Caco-2 (cell line): ENCODE data around the gene FAM180A. TPM values are rescaled to one million over a fixed set of nuclear protein-coding genes. Genes with fewer than 3 reads are reported as not detected.

Source experiments
- BruUV-seq: library from RNA; stranded (reverse); fragments of 400-500 nt; replicated peaks from 2 replicates; lab custom pipeline; 2021; lab: Mats Ljungman, UMichigan
- CTCF ChIA-PET: fragments of 300-600 bp; sonication (Branson Sonifier 250); formaldehyde crosslinking; loops from one replicate; lab custom pipeline; 2022; ENCODE audit warnings: antibody characterized with exemption; lab: Charles Lee
- POLR2A ChIA-PET: fragments of 300-600 bp; sonication (Branson Sonifier 250); formaldehyde crosslinking; loops from one replicate; lab custom pipeline; 2022; ENCODE audit warnings: antibody characterized with exemption; lab: Charles Lee
- DNase-seq, 2 experiments: peaks; one replicate each; pipeline versions ENCODE4 v3.0.0 to v3.0.0-alpha.2; 2020 to 2022
- H3K27me3 ChIP-seq: replicated peaks from 2 replicates; pipeline ENCODE4 v1.6.0; 2011; ENCODE audit warnings: low read length; ENCODE audit not compliant: control insufficient read depth, insufficient read depth
- H3K36me3 ChIP-seq: 2 replicates; pipeline ENCODE4 v1.5.1; 2011; ENCODE audit warnings: low read length; ENCODE audit not compliant: control insufficient read depth, insufficient read depth
- H3K4me1 ChIP-seq: fragments of 250-450 bp; sonication (Bioruptor Pico); 2 replicates; pipeline ENCODE4 v1.5.1; 2020; ENCODE audit warnings: mild to moderate bottlenecking
- H3K4me3 ChIP-seq: 2 replicates; pipeline ENCODE4 v1.5.1; 2011; ENCODE audit warnings: low read depth, mild to moderate bottlenecking, control low read depth, low read length
- H3K9me3 ChIP-seq: fragments of 250-450 bp; sonication (Bioruptor Pico); 2 replicates; pipeline ENCODE4 v1.5.1; 2020; ENCODE audit warnings: mild to moderate bottlenecking, moderate library complexity
- H3K27ac Mint-ChIP-seq: one replicate; pipeline ENCODE4 v1.8.0; 2022; ENCODE audit warnings: mixed read lengths; ENCODE audit not compliant: unreplicated experiment
- H3K27me3 Mint-ChIP-seq: one replicate; pipeline ENCODE4 v1.8.0; 2022; ENCODE audit warnings: mixed read lengths; ENCODE audit not compliant: insufficient read depth, unreplicated experiment
- H3K36me3 Mint-ChIP-seq: one replicate; pipeline ENCODE4 v1.8.0; 2022; ENCODE audit warnings: mild to moderate bottlenecking, mixed read lengths; ENCODE audit not compliant: insufficient read depth, unreplicated experiment
- H3K4me1 Mint-ChIP-seq: one replicate; pipeline ENCODE4 v1.8.0; 2022; ENCODE audit warnings: low read depth, mixed read lengths; ENCODE audit not compliant: unreplicated experiment
- H3K4me3 Mint-ChIP-seq: one replicate; pipeline ENCODE4 v1.8.0; 2022; ENCODE audit warnings: mild to moderate bottlenecking, moderate library complexity, mixed read lengths; ENCODE audit not compliant: unreplicated experiment
- H3K9me3 Mint-ChIP-seq: one replicate; pipeline ENCODE4 v1.8.0; 2022; ENCODE audit warnings: mixed read lengths; ENCODE audit not compliant: unreplicated experiment
- intact Hi-C: fragments of 100-400 bp; cut with micrococcal nuclease; formaldehyde crosslinking; loops from one replicate; pipeline ENCODE4 v1.10.0; 2022; ENCODE audit not compliant: unreplicated experiment
- total RNA-seq: library from RNA; stranded (reverse); gene quantifications from 2 replicates; pipeline ENCODE4 v1.2.3, GENCODE V29; 2022
- TF ChIP-seq, protein P1 (sequence below), 2 experiments: fragments of 200-600 bp in 1 of 2; IDR thresholded peaks; 1 replicate in 1 of 2; 2 replicates in 1 of 2; pipeline versions ENCODE4 v1.5.1 to v1.8.0; 2011 to 2022; ENCODE audit warnings: antibody characterized with exemption in 1 of 2, control low read depth in 1 of 2, inconsistent platforms in 1 of 2, low read depth in 1 of 2, low read length in 1 of 2, mild to moderate bottlenecking in 1 of 2, moderate library complexity in 1 of 2; ENCODE audit not compliant: insufficient read depth in 1 of 2, severe bottlenecking in 1 of 2, unreplicated experiment in 1 of 2

FAM180A gene
- total RNA-seq, 1 experiment from 2014 or later, result not detected

DNA sequence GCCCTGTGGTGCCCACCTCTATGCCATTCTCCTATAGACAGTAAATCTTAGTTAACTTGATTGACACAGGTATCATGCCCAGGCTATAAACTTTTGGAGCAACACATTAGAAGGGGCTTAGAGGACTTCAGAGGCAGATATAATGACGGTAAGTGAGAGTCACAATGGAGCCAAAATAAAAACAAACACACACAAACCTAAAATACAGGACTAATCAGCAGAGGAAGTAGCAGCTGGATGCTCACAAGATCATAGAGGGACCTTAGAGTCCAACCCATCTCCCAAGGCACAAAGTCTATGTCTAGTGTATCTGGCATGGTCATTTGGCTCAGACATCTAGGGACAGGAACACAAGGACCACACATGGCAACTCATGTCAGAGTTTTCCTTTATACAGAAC, 32.9 kb downstream of the FAM180A start:
- ChIA-PET CTCF (no interaction called here), POLR2A (no interaction called here)
- H3K4me3 Mint-ChIP-seq, result no peak overlapping the region
- Histone ChIP-seq H3K36me3 (no peaks in the 10 kb centered on the region), H3K27me3 (peaks cover 1% of the 10 kb centered on the region; the same call in 1 of the 2 replicates), H3K4me3 (no peak overlapping the region), H3K9me3 (no peaks in the 10 kb centered on the region), H3K4me1 (peaks cover 12% of the 10 kb centered on the region)
- no peaks in the 10 kb centered on the region for H3K9me3 Mint-ChIP-seq
- no peaks in the 10 kb centered on the region for H3K4me1 Mint-ChIP-seq
- DNase-seq, result no peak
- TF ChIP-seq, protein P1, sequence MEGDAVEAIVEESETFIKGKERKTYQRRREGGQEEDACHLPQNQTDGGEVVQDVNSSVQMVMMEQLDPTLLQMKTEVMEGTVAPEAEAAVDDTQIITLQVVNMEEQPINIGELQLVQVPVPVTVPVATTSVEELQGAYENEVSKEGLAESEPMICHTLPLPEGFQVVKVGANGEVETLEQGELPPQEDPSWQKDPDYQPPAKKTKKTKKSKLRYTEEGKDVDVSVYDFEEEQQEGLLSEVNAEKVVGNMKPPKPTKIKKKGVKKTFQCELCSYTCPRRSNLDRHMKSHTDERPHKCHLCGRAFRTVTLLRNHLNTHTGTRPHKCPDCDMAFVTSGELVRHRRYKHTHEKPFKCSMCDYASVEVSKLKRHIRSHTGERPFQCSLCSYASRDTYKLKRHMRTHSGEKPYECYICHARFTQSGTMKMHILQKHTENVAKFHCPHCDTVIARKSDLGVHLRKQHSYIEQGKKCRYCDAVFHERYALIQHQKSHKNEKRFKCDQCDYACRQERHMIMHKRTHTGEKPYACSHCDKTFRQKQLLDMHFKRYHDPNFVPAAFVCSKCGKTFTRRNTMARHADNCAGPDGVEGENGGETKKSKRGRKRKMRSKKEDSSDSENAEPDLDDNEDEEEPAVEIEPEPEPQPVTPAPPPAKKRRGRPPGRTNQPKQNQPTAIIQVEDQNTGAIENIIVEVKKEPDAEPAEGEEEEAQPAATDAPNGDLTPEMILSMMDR (IDR thresholded peaks at IDR 0.05; ENCODE audit: insufficient read depth in 1 of 2, low read depth in 1 of 2, low read length in 1 of 2, severe bottlenecking in 1 of 2, unreplicated experiment in 1 of 2), result no peak
- no peak overlapping the region for H3K27ac Mint-ChIP-seq
- intact Hi-C loops, result no loop called here
- no TSS peak for BruUV-seq
- H3K27me3 Mint-ChIP-seq, result no peaks in the 10 kb centered on the region
- H3K36me3 Mint-ChIP-seq, result no peaks in the 10 kb centered on the region

DNA sequence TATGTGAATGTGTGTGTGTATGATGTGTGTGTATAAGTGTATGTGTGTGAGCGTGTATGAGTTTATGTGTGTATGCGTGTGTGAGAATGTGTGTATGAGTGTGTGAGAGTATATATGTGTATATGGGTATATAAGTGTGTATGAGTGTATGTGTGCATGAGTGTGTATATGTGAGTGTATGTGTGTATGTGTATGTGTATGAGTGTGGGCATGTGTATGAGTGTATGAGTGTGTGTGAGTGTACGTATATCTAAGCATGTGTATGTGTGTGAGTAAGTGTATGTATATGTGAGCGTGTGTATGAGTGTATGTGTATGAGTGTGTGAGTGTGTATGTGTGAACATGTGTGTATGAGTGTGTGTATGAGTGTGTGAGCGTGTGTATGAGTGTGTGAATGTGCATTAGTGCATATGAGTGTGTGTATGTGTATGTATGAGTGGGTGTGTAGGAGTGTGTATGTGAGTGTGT, 33.5 kb downstream of the FAM180A start:
- H3K9me3 Mint-ChIP-seq, result no peaks in the 10 kb centered on the region
- H3K27me3 ChIP-seq, result peaks cover 1% of the 10 kb centered on the region; the same call in 1 of the 2 replicates
- no peak overlapping the region for H3K4me3 Mint-ChIP-seq
- H3K4me3 ChIP-seq, result no peak overlapping the region
- no peaks in the 10 kb centered on the region for H3K27me3 Mint-ChIP-seq
- POLR2A ChIA-PET, result no interaction called here
- intact Hi-C loops, result no loop called here
- BruUV-seq, result no TSS peak
- H3K27ac Mint-ChIP-seq, result no peak overlapping the region
- H3K36me3 Mint-ChIP-seq, result no peaks in the 10 kb centered on the region
- no peaks in the 10 kb centered on the region for H3K9me3 ChIP-seq
- H3K36me3 ChIP-seq, result no peaks in the 10 kb centered on the region
- peaks cover 12% of the 10 kb centered on the region for H3K4me1 ChIP-seq
- no peak for DNase-seq
- CTCF ChIA-PET, result no interaction called here
- TF ChIP-seq, protein P1 (IDR thresholded peaks at IDR 0.05; ENCODE audit: insufficient read depth in 1 of 2, low read depth in 1 of 2, low read length in 1 of 2, severe bottlenecking in 1 of 2, unreplicated experiment in 1 of 2), result no peak
- H3K4me1 Mint-ChIP-seq, result no peaks in the 10 kb centered on the region

DNA sequence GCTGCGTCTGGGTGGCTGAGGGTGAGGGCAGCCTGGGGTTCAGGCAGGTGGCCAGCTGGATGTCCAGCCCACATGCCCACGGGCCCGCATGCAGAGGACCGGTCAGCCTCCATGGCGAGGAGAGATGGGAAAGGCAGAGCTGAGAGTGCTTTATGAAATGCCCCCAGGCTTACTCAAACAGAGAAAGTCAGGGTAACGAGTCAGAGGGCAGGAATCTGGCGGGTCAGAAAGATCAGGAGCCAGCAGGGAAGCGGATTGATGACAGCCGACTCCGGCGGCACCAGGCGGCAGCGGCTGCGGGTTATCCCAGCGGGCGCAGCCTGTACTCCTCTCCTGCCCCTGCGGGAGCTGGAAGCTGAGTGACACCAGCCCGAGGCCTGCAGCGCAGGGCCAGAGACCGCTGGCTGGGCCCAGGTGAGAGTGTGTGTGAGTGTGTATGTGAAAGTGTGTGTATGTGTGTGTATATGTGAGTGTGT, 34.0 kb downstream of the FAM180A start:
- Histone ChIP-seq H3K36me3 (no peaks in the 10 kb centered on the region), H3K27me3 (peaks cover 1% of the 10 kb centered on the region; the same call in 1 of the 2 replicates), H3K9me3 (no peaks in the 10 kb centered on the region), H3K4me3 (no peak overlapping the region), H3K4me1 (peaks cover 12% of the 10 kb centered on the region)
- CTCF ChIA-PET, result no interaction called here
- no peak overlapping the region for H3K4me3 Mint-ChIP-seq
- H3K36me3 Mint-ChIP-seq, result no peaks in the 10 kb centered on the region
- peak; percentile 31 to 58 for DNase-seq
- no peak overlapping the region for H3K27ac Mint-ChIP-seq
- POLR2A ChIA-PET, result no interaction called here
- intact Hi-C loops, result no loop called here
- H3K9me3 Mint-ChIP-seq, result no peaks in the 10 kb centered on the region
- BruUV-seq, result no TSS peak
- H3K27me3 Mint-ChIP-seq, result no peaks in the 10 kb centered on the region
- no peaks in the 10 kb centered on the region for H3K4me1 Mint-ChIP-seq
- TF ChIP-seq, protein P1 (IDR thresholded peaks at IDR 0.05; ENCODE audit: insufficient read depth in 1 of 2, low read depth in 1 of 2, low read length in 1 of 2, severe bottlenecking in 1 of 2, unreplicated experiment in 1 of 2), result no peak
